ENCODE measurements around the gene RPL37A.

Gene RPL37A

GRCh38 chr2:216480221-216480620 lies 18.4 kb upstream of the RPL37A start:
- Histone ChIP-seq H3K56ac (ENCODE audit: low read length) (no peak overlapping the region), H2BK15ac (replicated peaks; ENCODE audit: low read depth) (no peak overlapping the region), H3K36me3 (ENCODE audit: control insufficient read depth, insufficient read depth, low read length) (no peaks in the 10 kb centered on the region), H2AK5ac (ENCODE audit: low read length) (no peak overlapping the region), H4K5ac (ENCODE audit: low read length) (no peak overlapping the region), H2BK120ac (ENCODE audit: low read depth, low read length) (no peak overlapping the region), H3K18ac (ENCODE audit: low read length) (no peak overlapping the region), H3K27me3 (ENCODE audit: insufficient read depth, low read length, poor library complexity) (no peaks in the 10 kb centered on the region), H3K9ac (ENCODE audit: low read length) (no peak overlapping the region), H3K79me2 (ENCODE audit: control insufficient read depth, insufficient read depth, low read length) (no peaks in the 10 kb centered on the region), H3K27ac (ENCODE audit: low read depth, low read length) (no peak overlapping the region), H3K4me1 (ENCODE audit: control insufficient read depth, low read depth, low read length) (no peaks in the 10 kb centered on the region), H3K23ac (ENCODE audit: low read length) (no peak overlapping the region), H3K4me2 (ENCODE audit: low read length) (no peak overlapping the region), H3K4me3 (ENCODE audit: low read length) (no peak overlapping the region), H2BK5ac (ENCODE audit: low read length) (no peak overlapping the region), H3K79me1 (ENCODE audit: low read length) (no peaks in the 10 kb centered on the region), H4K8ac (ENCODE audit: low read depth, low read length) (no peak overlapping the region), H3K4ac (ENCODE audit: low read depth, low read length) (no peak overlapping the region)
- no CpG with 5 or more reads among the region's 3 CpGs for WGBS (ENCODE audit: extremely low coverage, insufficient coverage, low lambda C conversion rate)
- no peak for DNase-seq

- Histone ChIP-seq H3K56ac (ENCODE audit: low read length) (no peak overlapping the region), H2AK5ac (ENCODE audit: low read length) (no peak overlapping the region), H4K5ac (ENCODE audit: low read length) (no peak overlapping the region), H3K9ac (ENCODE audit: low read length) (no peak overlapping the region), H3K4ac (ENCODE audit: low read depth, low read length) (no peak overlapping the region), H3K79me1 (ENCODE audit: low read length) (no peaks in the 10 kb centered on the region), H3K79me2 (ENCODE audit: control insufficient read depth, insufficient read depth, low read length) (no peaks in the 10 kb centered on the region), H3K27me3 (ENCODE audit: insufficient read depth, low read length, poor library complexity) (no peaks in the 10 kb centered on the region), H2BK5ac (ENCODE audit: low read length) (no peak overlapping the region), H3K23ac (ENCODE audit: low read length) (no peak overlapping the region), H3K4me1 (ENCODE audit: control insufficient read depth, low read depth, low read length) (no peaks in the 10 kb centered on the region), H3K4me3 (ENCODE audit: low read length) (no peak overlapping the region), H4K8ac (ENCODE audit: low read depth, low read length) (no peak overlapping the region), H3K36me3 (ENCODE audit: control insufficient read depth, insufficient read depth, low read length) (no peaks in the 10 kb centered on the region), H2BK120ac (ENCODE audit: low read depth, low read length) (no peak overlapping the region), H3K27ac (ENCODE audit: low read depth, low read length) (no peak overlapping the region), H2BK15ac (replicated peaks; ENCODE audit: low read depth) (no peak overlapping the region), H3K4me2 (ENCODE audit: low read length) (no peak overlapping the region), H3K18ac (ENCODE audit: low read length) (no peak overlapping the region)
- DNase-seq: no peak
- no CpG with 5 or more reads among the region's 2 CpGs for WGBS (ENCODE audit: extremely low coverage, insufficient coverage, low lambda C conversion rate)
Measured at GRCh38 chr2:216482640-216483039, 16.0 kb upstream of the RPL37A start.

- Histone ChIP-seq H3K18ac (ENCODE audit: low read length) (no peak overlapping the region), H3K27ac (ENCODE audit: low read depth, low read length) (no peak overlapping the region), H4K5ac (ENCODE audit: low read length) (no peak overlapping the region), H3K27me3 (ENCODE audit: insufficient read depth, low read length, poor library complexity) (no peaks in the 10 kb centered on the region), H3K56ac (ENCODE audit: low read length) (peak overlapping the region; percentile 2), H3K4ac (ENCODE audit: low read depth, low read length) (no peak overlapping the region), H3K79me1 (ENCODE audit: low read length) (no peaks in the 10 kb centered on the region), H3K36me3 (ENCODE audit: control insufficient read depth, insufficient read depth, low read length) (no peaks in the 10 kb centered on the region), H2AK5ac (ENCODE audit: low read length) (no peak overlapping the region), H3K9ac (ENCODE audit: low read length) (no peak overlapping the region), H2BK15ac (replicated peaks; ENCODE audit: low read depth) (no peak overlapping the region), H3K4me3 (ENCODE audit: low read length) (no peak overlapping the region), H2BK5ac (ENCODE audit: low read length) (no peak overlapping the region), H3K4me1 (ENCODE audit: control insufficient read depth, low read depth, low read length) (no peaks in the 10 kb centered on the region), H3K79me2 (ENCODE audit: control insufficient read depth, insufficient read depth, low read length) (no peaks in the 10 kb centered on the region), H2BK120ac (ENCODE audit: low read depth, low read length) (no peak overlapping the region), H4K8ac (ENCODE audit: low read depth, low read length) (no peak overlapping the region), H3K4me2 (ENCODE audit: low read length) (no peak overlapping the region), H3K23ac (ENCODE audit: low read length) (no peak overlapping the region)
- no peak for DNase-seq
- no CpG with 5 or more reads among the region's 3 CpGs for WGBS (ENCODE audit: extremely low coverage, insufficient coverage, low lambda C conversion rate)
Measured at GRCh38 chr2:216485237-216485636, 13.4 kb upstream of the RPL37A start.

DNA sequence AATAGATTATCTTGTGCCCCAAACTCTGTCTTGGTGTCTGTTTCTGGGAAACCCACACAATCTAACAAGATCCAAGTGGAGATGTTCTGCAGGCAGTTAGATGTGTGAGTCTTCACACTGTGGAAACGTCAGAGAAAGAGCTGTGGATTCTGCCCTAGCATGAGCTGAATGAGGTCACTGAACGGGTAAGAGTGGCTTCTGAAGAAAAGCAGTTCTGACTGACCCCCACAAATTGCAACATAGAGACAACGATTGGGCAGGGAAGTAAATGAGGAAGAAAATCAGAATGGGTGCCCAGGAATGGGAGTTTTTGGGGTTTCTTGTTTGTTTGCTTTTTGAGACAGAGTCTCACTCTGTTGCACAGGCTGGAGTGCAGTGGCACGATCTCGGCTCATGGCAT lies 12.9 kb upstream of the RPL37A start:
- no peak overlapping the region for H3K23ac ChIP-seq (ENCODE audit: low read length)
- no peaks in the 10 kb centered on the region for H3K4me1 ChIP-seq (ENCODE audit: control insufficient read depth, low read depth, low read length)
- H4K8ac ChIP-seq (ENCODE audit: low read depth, low read length): no peak overlapping the region
- H3K27me3 ChIP-seq (ENCODE audit: insufficient read depth, low read length, poor library complexity): no peaks in the 10 kb centered on the region
- no peak overlapping the region for H2BK15ac ChIP-seq (replicated peaks; ENCODE audit: low read depth)
- no peaks in the 10 kb centered on the region for H3K79me1 ChIP-seq (ENCODE audit: low read length)
- no peak for DNase-seq
- no CpG with 5 or more reads among the region's 5 CpGs for WGBS (ENCODE audit: extremely low coverage, insufficient coverage, low lambda C conversion rate)
- no peak overlapping the region for H3K18ac ChIP-seq (ENCODE audit: low read length)
- no peaks in the 10 kb centered on the region for H3K36me3 ChIP-seq (ENCODE audit: control insufficient read depth, insufficient read depth, low read length)
- no peak overlapping the region for H3K9ac ChIP-seq (ENCODE audit: low read length)
- no peak overlapping the region for H3K4me3 ChIP-seq (ENCODE audit: low read length)
- no peak overlapping the region for H2BK120ac ChIP-seq (ENCODE audit: low read depth, low read length)
- H3K56ac ChIP-seq (ENCODE audit: low read length): no peak overlapping the region
- no peak overlapping the region for H3K4ac ChIP-seq (ENCODE audit: low read depth, low read length)
- no peak overlapping the region for H2AK5ac ChIP-seq (ENCODE audit: low read length)
- no peaks in the 10 kb centered on the region for H3K79me2 ChIP-seq (ENCODE audit: control insufficient read depth, insufficient read depth, low read length)
- no peak overlapping the region for H4K5ac ChIP-seq (ENCODE audit: low read length)
- no peak overlapping the region for H2BK5ac ChIP-seq (ENCODE audit: low read length)
- H3K4me2 ChIP-seq (ENCODE audit: low read length): no peak overlapping the region
- H3K27ac ChIP-seq (ENCODE audit: low read depth, low read length): no peak overlapping the region

DNA sequence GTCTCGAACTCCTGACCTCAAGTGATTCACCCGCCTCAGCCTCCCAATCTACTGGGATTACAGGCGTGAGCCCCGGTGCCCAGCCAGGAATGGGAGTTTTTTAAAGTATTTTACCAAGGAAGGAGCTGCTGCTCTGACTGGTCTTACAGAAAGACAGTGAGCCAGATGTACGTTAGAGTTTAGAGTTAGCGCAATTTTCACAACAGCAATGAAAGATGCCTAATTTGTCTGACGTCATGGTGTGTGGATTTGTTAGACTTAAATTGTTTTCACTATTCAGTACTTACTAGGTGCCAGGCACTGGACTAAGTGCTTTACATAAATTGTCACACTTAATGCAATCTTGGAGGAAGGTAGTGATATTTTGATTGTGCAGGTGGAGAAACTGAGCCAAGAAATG lies 12.4 kb upstream of the RPL37A start:
- no peaks in the 10 kb centered on the region for H3K27me3 ChIP-seq (ENCODE audit: insufficient read depth, low read length, poor library complexity)
- H3K56ac ChIP-seq (ENCODE audit: low read length): no peak overlapping the region
- no peak overlapping the region for H3K27ac ChIP-seq (ENCODE audit: low read depth, low read length)

GRCh38 chr2:216486708-216487107 lies 11.9 kb upstream of the RPL37A start:
- H3K4me2 ChIP-seq (ENCODE audit: low read length): no peak overlapping the region
- H4K8ac ChIP-seq (ENCODE audit: low read depth, low read length): no peak overlapping the region
- no peak overlapping the region for H3K4me3 ChIP-seq (ENCODE audit: low read length)
- no peak overlapping the region for H3K9ac ChIP-seq (ENCODE audit: low read length)
- H3K23ac ChIP-seq (ENCODE audit: low read length): no peak overlapping the region
- no peaks in the 10 kb centered on the region for H3K79me2 ChIP-seq (ENCODE audit: control insufficient read depth, insufficient read depth, low read length)
- no peak overlapping the region for H4K5ac ChIP-seq (ENCODE audit: low read length)
- no peaks in the 10 kb centered on the region for H3K36me3 ChIP-seq (ENCODE audit: control insufficient read depth, insufficient read depth, low read length)
- H3K79me1 ChIP-seq (ENCODE audit: low read length): no peaks in the 10 kb centered on the region
- no CpG with 5 or more reads among the region's 4 CpGs for WGBS (ENCODE audit: extremely low coverage, insufficient coverage, low lambda C conversion rate)
- DNase-seq: no peak
- H2BK5ac ChIP-seq (ENCODE audit: low read length): no peak overlapping the region
- H2BK15ac ChIP-seq (replicated peaks; ENCODE audit: low read depth): no peak overlapping the region
- H3K4me1 ChIP-seq (ENCODE audit: control insufficient read depth, low read depth, low read length): no peaks in the 10 kb centered on the region
- no peak overlapping the region for H3K56ac ChIP-seq (ENCODE audit: low read length)
- H3K18ac ChIP-seq (ENCODE audit: low read length): no peak overlapping the region
- no peak overlapping the region for H2BK120ac ChIP-seq (ENCODE audit: low read depth, low read length)
- no peaks in the 10 kb centered on the region for H3K27me3 ChIP-seq (ENCODE audit: insufficient read depth, low read length, poor library complexity)
- no peak overlapping the region for H3K27ac ChIP-seq (ENCODE audit: low read depth, low read length)
- H2AK5ac ChIP-seq (ENCODE audit: low read length): no peak overlapping the region
- no peak overlapping the region for H3K4ac ChIP-seq (ENCODE audit: low read depth, low read length)

More for the DNA sequence above, 12.4 kb upstream of the RPL37A start:
- Histone ChIP-seq H3K4ac (ENCODE audit: low read depth, low read length) (no peak overlapping the region), H4K8ac (ENCODE audit: low read depth, low read length) (no peak overlapping the region), H3K18ac (ENCODE audit: low read length) (no peak overlapping the region), H2AK5ac (ENCODE audit: low read length) (no peak overlapping the region), H3K23ac (ENCODE audit: low read length) (no peak overlapping the region), H3K79me1 (ENCODE audit: low read length) (no peaks in the 10 kb centered on the region), H2BK5ac (ENCODE audit: low read length) (no peak overlapping the region), H3K4me1 (ENCODE audit: control insufficient read depth, low read depth, low read length) (no peaks in the 10 kb centered on the region), H3K79me2 (ENCODE audit: control insufficient read depth, insufficient read depth, low read length) (no peaks in the 10 kb centered on the region), H3K9ac (ENCODE audit: low read length) (no peak overlapping the region), H3K36me3 (ENCODE audit: control insufficient read depth, insufficient read depth, low read length) (no peaks in the 10 kb centered on the region), H3K4me3 (ENCODE audit: low read length) (no peak overlapping the region), H2BK15ac (replicated peaks; ENCODE audit: low read depth) (no peak overlapping the region), H2BK120ac (ENCODE audit: low read depth, low read length) (no peak overlapping the region), H4K5ac (ENCODE audit: low read length) (no peak overlapping the region), H3K4me2 (ENCODE audit: low read length) (no peak overlapping the region)
- DNase-seq: no peak
- WGBS (ENCODE audit: extremely low coverage, insufficient coverage, low lambda C conversion rate): no CpG with 5 or more reads among the region's 7 CpGs

Measured in mesendoderm (in vitro differentiated cells).